SK-N-MC (cell line): ENCODE results near the gene SLC1A7.

ENCODE experiments used
- DNase-seq: peaks from one replicate; pipeline ENCODE4 v3.0.0-alpha.2; 2011; ENCODE audit warnings: low read depth, low spot score
- H3K27ac ChIP-seq: fragments of 200-600 bp; sonication (generic); 2 replicates; pipeline ENCODE4 v1.5.1; 2016; ENCODE audit warnings: mixed run types
- H3K36me3 ChIP-seq: fragments of 200-600 bp; sonication (generic); 2 replicates; pipeline ENCODE4 v1.6.1; 2017; ENCODE audit warnings: antibody characterized with exemption, low read length, mixed read lengths; ENCODE audit not compliant: insufficient read depth
- H3K4me3 ChIP-seq: fragments of 200-600 bp; sonication (generic); 2 replicates; pipeline ENCODE4 v1.5.1; 2016
- H3K9ac ChIP-seq: fragments of 200-600 bp; sonication (generic); 2 replicates; pipeline ENCODE4 v1.8.0; 2017; ENCODE audit warnings: mixed run types, mixed read lengths; ENCODE audit not compliant: insufficient read length
- H3K9me3 ChIP-seq: fragments of 200-600 bp; sonication (generic); 2 replicates; pipeline ENCODE4 v1.6.1; 2017; ENCODE audit warnings: low read depth, mild to moderate bottlenecking, antibody characterized with exemption, low read length, moderate library complexity, mixed read lengths
- EZH2 ChIP-seq: fragments of 200-600 bp; sonication (generic); IDR thresholded peaks from one replicate; pipeline ENCODE4 v1.6.1; 2017; ENCODE audit warnings: antibody characterized with exemption
- FOXP2 ChIP-seq: optimal IDR thresholded peaks from 2 replicates; pipeline ENCODE3; 2011; ENCODE audit warnings: mild to moderate bottlenecking, moderate library complexity; ENCODE audit not compliant: insufficient read depth; ENCODE audit errors: extremely low read length, control extremely low read depth
- POLR2AphosphoS5 ChIP-seq: IDR thresholded peaks from 2 replicates; pipeline ENCODE4 v1.6.1; 2012; ENCODE audit warnings: mild to moderate bottlenecking, low read depth, low read length, borderline replicate concordance

The SLC1A7 gene

DNA sequence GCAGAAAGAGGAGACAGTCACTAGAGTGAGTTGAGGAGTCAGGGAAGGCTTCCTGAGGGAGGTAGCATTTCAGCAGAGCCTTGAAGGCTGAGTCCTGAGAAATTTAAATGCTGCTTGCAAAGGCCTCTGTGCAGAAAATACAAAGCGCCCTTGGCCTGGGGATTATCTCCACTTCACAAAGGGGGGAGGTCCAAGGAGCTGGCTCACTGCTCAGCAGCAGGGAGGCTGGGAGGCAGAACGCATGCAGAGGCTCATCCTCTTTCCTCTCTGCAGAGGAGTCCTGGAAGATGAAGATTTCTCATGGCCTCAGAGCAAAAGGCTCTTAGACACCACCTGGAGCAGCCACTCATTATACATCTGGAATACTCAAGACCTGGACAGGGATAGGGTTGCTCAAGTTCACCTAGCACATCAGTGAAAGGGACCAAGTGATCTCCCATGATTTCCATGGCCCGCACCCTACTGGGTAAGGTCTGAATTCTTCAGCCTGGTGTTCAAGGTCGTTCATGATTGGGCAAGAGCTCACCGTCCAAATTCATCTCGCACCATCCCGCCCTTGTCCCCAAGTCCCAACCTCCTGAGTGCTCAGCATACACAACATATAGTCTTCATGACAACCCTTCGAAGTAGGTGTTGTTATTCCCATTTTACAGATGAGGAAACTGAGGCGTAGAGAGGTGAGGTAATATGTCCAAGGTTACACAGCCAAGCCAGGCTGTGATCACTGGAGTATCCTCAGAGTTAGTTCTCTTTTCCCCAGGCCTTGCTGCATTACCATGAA, 9.0 kb downstream of the SLC1A7 start:
- H3K9ac ChIP-seq: no peak overlapping the region
- H3K4me3 ChIP-seq: no peak overlapping the region
- no peak overlapping the region for H3K27ac ChIP-seq
- no peak for DNase-seq
- TF ChIP-seq FOXP2 (no peak), POLR2AphosphoS5 (no peak), EZH2 (no peak)
- no peaks in the 10 kb centered on the region; the same call in 1 of the 2 replicates for H3K9me3 ChIP-seq
- no peaks in the 10 kb centered on the region for H3K36me3 ChIP-seq

DNA sequence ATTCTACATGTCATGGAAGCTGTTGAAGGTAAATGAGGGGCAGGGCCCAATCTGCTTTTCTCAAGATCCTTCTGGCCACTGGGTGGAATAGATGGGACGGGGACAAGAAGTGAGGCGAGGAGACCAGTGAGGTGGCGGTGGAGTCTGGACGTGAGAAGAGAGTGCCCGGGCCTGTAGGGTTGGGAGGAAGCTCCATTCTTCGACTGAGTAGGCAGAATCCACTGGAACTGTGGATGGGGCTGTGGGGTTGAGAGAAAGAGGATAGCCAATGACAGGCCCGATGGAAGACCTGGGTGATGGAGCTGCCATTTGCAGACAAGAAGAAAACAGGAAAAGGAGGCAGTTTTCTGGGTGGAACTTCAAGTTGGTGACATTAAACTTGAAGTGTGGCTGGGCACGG, 10.3 kb downstream of the SLC1A7 start:
- no peak for DNase-seq
- Histone ChIP-seq H3K9ac (no peak overlapping the region), H3K4me3 (no peak overlapping the region), H3K36me3 (no peaks in the 10 kb centered on the region), H3K9me3 (no peaks in the 10 kb centered on the region), H3K27ac (no peak overlapping the region)
- TF ChIP-seq EZH2: no peak
- TF ChIP-seq FOXP2: no peak
- TF ChIP-seq POLR2AphosphoS5: no peak

DNA sequence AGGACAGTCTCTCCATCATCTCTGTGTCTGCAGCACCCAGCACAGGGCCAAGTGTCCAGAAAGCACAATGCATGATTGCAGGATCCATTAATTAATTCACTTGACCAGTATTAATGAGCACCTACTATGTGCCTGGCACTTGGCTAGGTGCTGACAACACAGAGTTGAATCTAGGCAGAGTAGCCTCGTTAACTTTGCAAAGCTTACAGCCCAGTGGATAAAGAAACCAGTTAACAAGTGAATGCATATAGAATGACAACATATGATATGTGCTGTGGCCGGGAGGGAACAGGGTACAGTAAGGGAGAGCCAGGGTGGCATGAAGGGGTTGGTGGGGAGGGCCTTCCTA, 10.9 kb downstream of the SLC1A7 start:
- Histone ChIP-seq H3K36me3 (no peaks in the 10 kb centered on the region), H3K4me3 (no peak overlapping the region), H3K27ac (no peak overlapping the region), H3K9ac (no peak overlapping the region), H3K9me3 (no peaks in the 10 kb centered on the region)
- TF ChIP-seq FOXP2 (no peak), EZH2 (no peak), POLR2AphosphoS5 (no peak)
- no peak for DNase-seq

DNA sequence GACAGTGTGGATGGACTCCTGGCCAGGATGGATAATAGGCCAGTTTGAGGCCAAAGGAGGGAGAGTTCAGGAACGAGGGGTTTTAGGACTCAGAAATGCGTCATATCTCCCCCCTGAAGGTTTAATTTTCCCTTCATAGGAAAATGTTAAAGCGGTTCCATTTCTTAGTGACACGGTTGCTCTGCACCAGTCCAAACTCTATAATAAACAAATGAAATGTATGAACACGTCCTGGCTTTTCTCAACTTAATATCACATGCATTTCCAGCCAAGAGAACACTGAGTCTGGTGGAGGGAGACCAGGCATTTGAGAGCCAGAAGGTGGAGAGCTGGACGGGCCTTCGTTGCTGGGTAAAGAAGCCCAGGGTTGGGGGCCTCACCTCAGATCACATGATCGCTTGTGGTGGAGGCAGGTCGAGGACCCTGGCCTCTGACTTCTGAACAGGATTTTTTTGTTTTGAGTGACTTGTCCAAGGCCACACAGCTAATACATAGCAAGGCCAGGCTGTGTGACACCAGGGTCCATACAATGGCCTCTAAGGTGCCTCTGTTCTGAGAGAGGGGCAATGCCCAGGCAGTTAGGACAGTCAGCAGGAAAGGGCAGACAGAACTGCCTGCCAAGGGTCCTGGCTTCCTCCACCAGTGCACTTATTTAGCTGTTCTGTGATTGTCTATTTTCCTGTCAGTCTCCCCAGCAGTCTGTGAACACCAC, 11.4 kb downstream of the SLC1A7 start:
- Histone ChIP-seq H3K27ac (no peak overlapping the region), H3K36me3 (no peaks in the 10 kb centered on the region), H3K9me3 (no peaks in the 10 kb centered on the region), H3K9ac (no peak overlapping the region), H3K4me3 (no peak overlapping the region)
- no peak for DNase-seq
- TF ChIP-seq FOXP2 (no peak), POLR2AphosphoS5 (no peak), EZH2 (no peak)

DNA sequence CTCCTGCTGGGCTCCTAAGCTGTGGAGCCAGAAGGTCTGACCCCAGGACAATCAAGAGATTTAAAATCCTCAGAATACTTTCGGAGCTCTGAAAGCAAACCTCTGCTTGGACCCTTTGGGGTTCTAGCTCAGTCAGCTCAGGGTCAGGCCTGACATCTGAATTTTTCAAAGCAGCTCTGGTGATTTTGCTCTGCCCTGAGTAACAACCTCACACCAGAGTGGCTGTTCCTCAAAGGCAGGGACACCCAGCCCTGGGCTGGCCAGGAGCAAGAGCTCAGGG, 11.9 kb downstream of the SLC1A7 start:
- no peak overlapping the region for H3K27ac ChIP-seq
- no peak for DNase-seq
- no peak for TF ChIP-seq FOXP2
- TF ChIP-seq EZH2: no peak
- no peak for TF ChIP-seq POLR2AphosphoS5
- H3K9me3 ChIP-seq: no peaks in the 10 kb centered on the region
- H3K4me3 ChIP-seq: no peak overlapping the region
- no peak overlapping the region for H3K9ac ChIP-seq
- H3K36me3 ChIP-seq: no peaks in the 10 kb centered on the region

DNA sequence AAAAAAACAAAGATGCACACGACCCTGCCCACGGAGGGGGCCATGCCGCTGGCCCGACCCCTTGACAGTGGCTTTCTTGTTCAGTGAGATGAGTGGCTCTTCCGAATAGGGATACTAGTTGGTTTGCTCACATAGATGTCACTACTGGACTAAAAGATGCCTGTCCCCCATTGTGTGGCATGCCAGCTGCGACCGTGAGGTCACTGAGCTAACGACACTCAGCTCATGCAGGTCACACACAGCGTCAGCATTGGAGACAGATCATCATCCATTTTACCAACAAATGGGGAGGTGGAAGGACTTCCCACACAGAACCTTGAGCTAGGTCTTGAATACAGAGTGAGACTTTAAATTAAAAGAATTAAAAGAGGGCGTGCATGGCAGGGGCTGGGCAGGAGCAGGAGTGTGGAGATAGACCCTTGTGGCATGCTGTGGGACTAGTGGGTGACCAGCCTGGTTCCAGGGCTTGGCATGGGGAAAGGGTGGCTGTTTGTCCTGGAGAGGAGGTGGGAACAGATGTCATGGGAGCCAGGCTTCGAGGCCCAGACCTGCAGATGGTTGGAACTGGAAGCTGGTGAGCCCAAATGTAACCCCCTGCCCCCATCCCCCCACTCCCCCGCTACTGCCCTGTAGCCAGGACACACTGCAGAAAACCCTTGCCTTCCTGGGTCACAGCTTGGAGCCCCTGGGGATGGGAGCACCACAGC, 12.4 kb downstream of the SLC1A7 start:
- no peak for TF ChIP-seq EZH2
- no peak for TF ChIP-seq FOXP2
- no peak for TF ChIP-seq POLR2AphosphoS5
- no peak overlapping the region for H3K27ac ChIP-seq
- H3K9me3 ChIP-seq: no peaks in the 10 kb centered on the region
- no peak for DNase-seq
- no peaks in the 10 kb centered on the region for H3K36me3 ChIP-seq
- H3K9ac ChIP-seq: no peak overlapping the region
- no peak overlapping the region for H3K4me3 ChIP-seq

DNA sequence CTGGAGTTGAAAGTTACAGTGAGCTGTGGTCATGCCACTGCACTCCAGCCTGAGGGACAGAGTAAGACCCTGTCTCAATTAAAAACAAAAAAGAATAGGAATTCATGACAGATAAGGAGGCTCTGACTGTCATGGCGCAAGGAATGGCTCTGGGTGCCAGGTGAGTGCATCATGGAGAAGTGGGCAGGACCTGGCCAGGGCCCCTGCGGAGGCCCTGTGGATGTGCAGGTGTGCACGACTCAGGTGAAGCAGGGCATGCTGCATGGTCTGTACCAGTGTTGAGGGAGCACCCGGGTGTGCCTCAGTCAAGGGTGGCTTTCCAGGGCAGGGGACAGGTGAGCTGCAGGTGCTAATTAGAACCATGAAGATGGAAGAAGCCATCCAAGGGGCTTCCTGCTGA, 14.0 kb downstream of the SLC1A7 start:
- H3K36me3 ChIP-seq: no peaks in the 10 kb centered on the region
- H3K4me3 ChIP-seq: no peak overlapping the region
- H3K9me3 ChIP-seq: no peaks in the 10 kb centered on the region
- H3K9ac ChIP-seq: no peak overlapping the region
- no peak for DNase-seq
- H3K27ac ChIP-seq: no peak overlapping the region
- TF ChIP-seq FOXP2 (no peak), POLR2AphosphoS5 (no peak), EZH2 (no peak)

DNA sequence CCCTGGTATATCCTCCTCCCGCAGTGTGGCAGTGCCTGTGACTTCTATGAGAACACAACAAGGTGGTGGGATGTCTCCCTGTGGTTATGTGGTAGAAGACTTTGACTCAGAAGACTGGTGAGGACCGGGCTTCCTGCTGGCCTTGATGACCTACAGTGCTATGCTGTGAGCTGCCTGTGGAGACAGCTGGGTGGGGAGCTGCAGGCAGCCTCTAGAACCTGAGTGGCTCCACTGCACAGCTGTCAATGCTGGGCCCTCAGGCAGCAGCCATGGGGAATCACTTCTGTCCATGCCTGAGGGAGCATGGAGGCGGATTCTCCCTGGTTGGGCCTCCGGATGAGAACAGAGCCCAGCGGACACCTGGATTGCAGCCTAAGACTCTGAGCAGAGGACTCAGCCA, 14.9 kb downstream of the SLC1A7 start:
- Histone ChIP-seq H3K27ac (no peak overlapping the region), H3K9me3 (no peaks in the 10 kb centered on the region), H3K36me3 (no peaks in the 10 kb centered on the region), H3K9ac (no peak overlapping the region), H3K4me3 (no peak overlapping the region)
- no peak for DNase-seq
- TF ChIP-seq POLR2AphosphoS5 (no peak), EZH2 (no peak), FOXP2 (no peak)
